MV-4-11 (cell line): ENCODE data around the gene HSPA9.

Experiments used
- DNase-seq: peaks from one replicate; lab custom pipeline; 2025; lab: John Stamatoyannopoulos, UW

HSPA9 gene

DNA sequence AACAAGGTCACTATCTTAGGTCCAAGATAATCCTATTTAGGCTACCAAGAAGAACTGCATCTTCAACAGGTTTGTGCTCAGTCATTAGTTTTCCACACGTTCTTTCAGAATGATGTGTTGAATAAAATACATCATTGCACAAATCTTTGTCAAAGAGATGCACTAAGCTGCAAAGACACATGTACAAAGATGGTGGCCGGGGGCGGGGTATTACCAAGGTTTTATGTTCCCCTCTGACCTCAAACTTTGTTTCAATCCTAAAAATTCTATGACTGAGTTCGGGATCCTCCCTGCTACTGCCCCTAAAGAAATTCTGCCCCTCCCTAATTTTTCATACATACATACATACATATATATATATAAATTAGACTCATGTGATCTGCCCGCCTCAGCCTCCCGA is 14.2 kb downstream of the HSPA9 start:
- DNase-seq, result no peak

- DNase-seq, result no peak
These were observed 15.3 kb downstream of the HSPA9 start for GRCh38 chr5:138559937-138560336.

GRCh38 chr5:138557677-138558076 is 17.5 kb downstream of the HSPA9 start:
- DNase-seq, result no peak

DNA sequence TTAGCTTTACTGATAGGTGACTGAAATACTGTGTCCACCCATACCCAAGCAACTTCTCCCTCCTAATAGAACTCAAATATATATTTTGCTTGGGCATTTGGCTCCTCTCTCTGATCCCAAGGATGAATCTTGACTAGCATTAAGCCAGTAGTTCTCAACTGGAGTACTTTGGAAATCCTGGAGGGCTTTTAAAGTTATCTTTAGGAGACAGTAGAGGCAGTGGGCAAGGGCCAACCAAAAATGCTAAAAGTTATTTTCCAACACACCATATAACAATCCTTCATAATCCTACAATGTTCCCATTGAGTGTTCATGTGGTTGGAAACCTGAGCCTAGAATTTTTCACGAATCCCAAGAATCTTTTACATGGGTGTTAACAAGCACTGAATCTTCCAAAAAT is 21.1 kb downstream of the HSPA9 start:
- DNase-seq, result no peak

- DNase-seq, result no peak
These were observed 21.6 kb downstream of the HSPA9 start for GRCh38 chr5:138553437-138554095.

DNA sequence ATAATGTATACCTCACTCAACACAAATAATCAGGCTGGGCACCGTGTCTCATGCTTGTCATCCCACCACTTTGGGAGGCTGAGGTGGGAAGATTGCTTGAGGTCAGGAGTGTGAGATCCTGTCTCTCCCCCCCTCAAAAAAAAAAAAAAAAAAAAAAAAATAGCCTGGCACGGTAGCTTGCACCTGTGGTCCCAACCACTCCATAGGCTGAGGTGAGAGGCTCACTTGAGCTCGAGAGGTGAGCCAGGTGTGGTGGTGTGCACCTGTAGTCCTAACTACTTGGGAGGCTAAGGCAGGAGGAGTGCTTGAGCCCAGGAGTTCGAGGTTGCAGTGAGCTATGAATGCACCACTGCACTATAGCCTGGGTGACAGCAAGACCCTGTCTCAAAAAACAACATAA is 22.5 kb downstream of the HSPA9 start:
- DNase-seq, result no peak

DNA sequence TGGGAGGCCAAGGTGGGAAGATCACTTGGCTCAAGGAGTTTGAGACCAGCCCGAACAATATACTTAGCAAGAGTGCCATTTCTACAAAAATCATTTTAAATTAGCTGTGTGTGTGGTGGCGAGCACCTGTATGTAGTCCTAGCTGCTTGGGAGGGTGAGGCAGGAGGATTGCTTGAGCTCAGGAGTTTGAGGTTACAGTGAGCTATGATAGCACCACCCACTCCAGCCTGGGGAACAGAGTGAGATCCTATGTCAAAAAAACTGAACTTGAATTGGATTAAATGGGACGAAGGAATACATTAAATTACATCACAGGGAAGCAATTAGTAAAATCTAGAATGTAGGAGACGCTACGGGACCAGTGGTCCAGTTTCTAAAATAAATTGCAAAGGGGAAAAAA is 25.8 kb downstream of the HSPA9 start:
- DNase-seq, result no peak

DNA sequence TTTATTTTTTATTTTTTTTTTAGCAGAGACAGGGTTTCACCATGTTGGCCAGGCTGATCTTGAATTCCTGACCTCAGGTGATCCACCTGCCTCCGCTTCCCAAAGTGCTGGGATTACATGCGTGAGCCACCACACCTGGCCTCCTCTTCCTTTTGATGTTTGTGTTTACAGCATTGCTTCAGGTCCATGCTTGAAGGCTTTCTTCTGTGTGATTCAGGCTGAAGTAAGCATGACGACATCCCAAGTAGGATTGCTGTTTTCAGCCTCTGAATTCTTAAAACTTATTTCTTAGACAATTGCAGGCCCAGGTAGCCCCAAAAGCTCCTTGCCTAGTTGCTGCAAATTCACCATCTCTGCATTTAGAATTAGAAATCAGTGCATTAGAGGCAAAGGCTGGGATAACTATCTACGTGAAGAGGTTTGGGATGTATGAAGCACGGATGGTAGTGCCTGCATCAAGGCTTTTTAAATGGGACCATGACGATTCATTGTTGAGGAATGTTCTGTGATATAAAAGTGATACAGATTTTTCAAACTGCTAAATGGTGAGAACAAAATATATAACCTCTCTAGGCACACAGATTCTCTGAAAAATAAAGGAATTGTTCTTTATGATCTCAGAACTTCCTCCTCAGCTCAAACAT is 29.2 kb downstream of the HSPA9 start:
- DNase-seq, result no peak

DNA sequence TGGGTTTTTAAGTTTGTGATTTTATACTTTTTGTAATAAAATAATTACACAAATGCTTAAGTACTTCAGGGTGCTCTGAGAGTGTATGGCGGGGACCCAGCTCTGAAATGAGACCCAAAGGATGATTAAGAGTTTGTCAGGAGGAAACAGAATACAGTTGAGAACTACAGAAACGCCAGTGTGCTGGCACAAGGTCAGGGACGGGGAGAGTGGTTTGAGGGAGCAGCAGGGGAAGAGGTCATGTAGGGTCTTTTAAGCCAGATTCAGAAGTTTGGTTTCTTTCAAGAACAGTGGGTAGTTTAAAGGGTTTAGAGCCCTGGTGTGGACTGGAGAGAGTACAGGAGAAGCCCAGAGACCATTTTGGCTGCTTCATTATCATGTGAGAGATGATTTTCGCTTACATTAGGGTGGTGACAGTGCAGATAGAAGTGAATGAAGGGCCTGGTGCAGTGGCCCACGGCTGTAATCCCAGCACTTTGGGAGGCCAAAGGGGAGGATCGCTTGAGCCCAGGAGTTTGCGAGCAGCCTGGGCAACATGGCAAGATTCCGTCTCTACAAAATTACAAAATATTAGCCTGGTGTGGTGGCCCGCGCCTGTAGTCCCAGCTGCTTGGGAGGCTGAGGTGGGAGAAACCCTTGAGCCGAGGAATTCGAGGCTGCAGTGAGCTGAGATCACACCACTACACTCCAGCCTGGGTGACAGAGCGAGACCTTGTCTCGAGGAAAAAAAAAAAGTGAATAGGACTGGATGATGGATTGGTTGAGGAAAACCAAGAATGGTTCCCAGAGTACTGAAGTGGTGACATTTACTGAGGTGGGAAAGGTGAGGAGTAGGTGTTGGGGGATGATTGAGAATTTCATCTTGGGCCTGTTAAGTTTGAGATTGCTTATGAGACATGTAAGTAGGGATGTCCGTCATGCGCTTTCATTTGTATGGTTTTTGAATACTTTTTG is 30.7 kb downstream of the HSPA9 start:
- no peak for DNase-seq

GRCh38 chr5:138543730-138544104 is 31.5 kb downstream of the HSPA9 start:
- no peak for DNase-seq

GRCh38 chr5:138542956-138543729 is 32.1 kb downstream of the HSPA9 start, which contains the start of gene ETF1:
Gene ETF1, minus strand, starts transcription at chr5:138543236. Its CDS starts 318 bp downstream, at chr5:138542918.
- DNase-seq, result peak; percentile 99

DNA sequence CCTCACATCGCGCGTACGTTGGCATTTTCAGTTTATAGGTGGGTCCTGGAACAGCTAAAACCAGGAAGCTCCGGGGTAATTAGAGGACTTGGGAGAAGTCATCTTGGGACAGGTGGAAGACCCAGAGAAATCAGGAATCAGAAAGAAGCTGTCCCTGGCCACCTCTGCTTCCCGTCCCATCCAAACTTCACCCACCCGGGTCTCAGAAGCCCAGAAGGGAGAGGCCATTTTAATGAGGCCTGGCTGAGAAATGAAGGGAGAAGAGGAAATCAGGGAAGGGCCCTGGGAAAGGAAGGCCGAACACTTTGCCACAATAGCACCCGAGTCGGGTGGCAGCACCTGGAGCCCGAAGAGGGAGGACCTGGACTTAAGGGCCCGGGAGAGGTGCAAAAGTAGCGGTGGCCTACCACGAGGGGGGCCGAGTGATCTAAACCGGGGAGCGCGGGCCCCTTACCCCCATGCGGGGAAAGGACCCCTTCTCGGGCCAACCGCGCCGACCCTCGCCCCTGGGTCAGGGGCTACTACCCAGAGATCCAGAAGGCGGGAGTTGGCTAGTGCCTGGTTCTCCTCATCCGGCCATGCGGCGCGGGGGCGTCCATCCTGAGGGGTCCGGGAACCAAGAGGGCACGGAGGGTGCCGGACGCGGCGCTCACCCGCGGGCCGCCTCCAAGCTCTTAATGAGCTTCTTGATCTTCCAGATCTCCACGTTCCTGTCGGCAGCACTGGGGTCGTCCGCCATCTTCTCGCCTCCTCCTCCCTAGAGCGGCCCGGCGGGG is 32.8 kb downstream of the HSPA9 start:
- DNase-seq, result no peak

DNA sequence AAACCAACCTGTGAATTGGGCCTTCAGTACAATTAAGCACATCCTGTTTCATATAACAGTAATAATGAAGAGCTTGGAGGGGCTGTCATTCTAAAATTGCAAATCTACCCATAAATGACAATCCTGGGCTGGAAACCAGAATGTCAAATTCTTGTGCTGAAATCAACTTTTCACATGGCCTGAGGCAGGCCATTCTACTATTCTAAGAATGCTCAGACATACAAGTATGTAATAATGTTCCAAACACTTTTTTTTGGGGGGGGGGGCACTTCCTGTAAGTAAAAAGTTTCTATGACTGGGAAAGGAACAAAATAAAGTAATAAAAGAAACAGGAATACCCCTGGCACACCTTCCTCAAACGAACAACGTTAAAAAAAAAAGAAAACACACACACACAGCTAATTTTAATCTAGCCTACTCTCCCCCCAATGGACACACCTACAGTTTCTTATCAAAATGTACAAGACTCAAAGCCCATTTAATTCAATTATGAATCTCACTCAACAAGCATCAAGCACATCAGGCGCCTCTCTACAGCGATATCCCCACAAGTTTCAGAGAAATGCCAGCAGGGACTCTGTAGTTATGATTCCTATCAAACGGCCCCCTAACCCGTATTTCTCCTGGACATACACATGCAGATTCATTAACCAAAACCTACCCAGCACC is 33.6 kb downstream of the HSPA9 start:
- no peak for DNase-seq

GRCh38 chr5:138539791-138540190 is 35.4 kb downstream of the HSPA9 start:
- DNase-seq, result no peak

DNA sequence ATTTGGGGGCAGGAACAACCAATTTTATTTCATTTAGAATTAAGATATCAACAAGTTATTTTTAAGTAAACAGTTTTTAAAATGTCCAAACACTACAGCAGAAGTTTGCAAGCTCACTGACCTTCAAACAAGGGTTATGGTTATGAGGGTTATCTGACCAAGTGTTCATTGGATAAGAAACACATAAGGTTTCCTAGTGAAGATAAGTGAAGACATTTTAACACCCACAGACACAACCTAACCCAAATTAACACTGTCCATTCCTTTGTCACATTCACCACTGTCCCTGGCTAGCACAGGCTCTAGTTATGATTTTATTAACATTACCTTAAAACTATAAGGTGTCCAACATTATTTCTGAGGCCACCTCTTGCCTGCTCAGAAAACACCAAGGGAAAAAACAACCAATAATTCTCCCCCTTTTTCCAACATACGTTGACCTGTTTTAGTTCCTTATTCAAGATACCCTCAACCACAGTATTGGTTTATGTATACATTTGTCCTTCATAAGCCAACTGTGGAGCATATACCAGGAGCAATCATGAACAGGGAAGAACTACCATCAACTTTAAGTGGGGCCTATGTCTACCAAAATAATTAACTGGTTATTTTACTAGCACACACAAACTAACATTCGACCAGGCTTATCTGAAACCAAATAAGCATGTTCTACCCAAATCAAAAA is 36.1 kb downstream of the HSPA9 start:
- no peak for DNase-seq

GRCh38 chr5:138536665-138537315 is 38.4 kb downstream of the HSPA9 start:
- no peak for DNase-seq

- DNase-seq, result no peak
These were observed 39.0 kb downstream of the HSPA9 start for GRCh38 chr5:138536215-138536614.

GRCh38 chr5:138533973-138534941 is 40.9 kb downstream of the HSPA9 start:
- DNase-seq, result no peak
